H1 (cell line): ENCODE results near the gene SLC39A8. TPM values are rescaled to one million over a fixed set of nuclear protein-coding genes. Genes with fewer than 3 reads are reported as not detected.

Experiments used
- CTCF ChIA-PET: fragments of 300-600 bp; sonication (Branson Sonifier 250); formaldehyde crosslinking; loops from one replicate; lab custom pipeline; 2021; ENCODE audit not compliant: partially characterized antibody; lab: Charles Lee
- POLR2A ChIA-PET: fragments of 300-600 bp; sonication (Branson Sonifier 250); formaldehyde crosslinking; loops from one replicate; lab custom pipeline; 2021; ENCODE audit warnings: inconsistent platforms; ENCODE audit not compliant: partially characterized antibody; lab: Charles Lee
- DNase-seq, 2 experiments: peaks; one replicate each; pipeline versions ENCODE4 v3.0.0 to v3.0.0-alpha.2; 2010 to 2022; ENCODE audit warnings: low spot score in 2 of 2, low read depth in 1 of 2, mixed read lengths in 1 of 2
- FAIRE-seq: peaks from 2 replicates; lab custom pipeline; 2011; peaks lifted over from hg19 to GRCh38; lab: Jason Lieb, UNC
- H2AFZ ChIP-seq: 2 replicates; pipeline ENCODE4 v1.8.1; 2012; ENCODE audit warnings: low read length, inconsistent platforms
- H2AK5ac ChIP-seq: 2 replicates; pipeline ENCODE4 v1.6.1; 2013; ENCODE audit warnings: low read depth, low read length
- H2BK120ac ChIP-seq: replicated peaks from 2 replicates; pipeline ENCODE3; 2013; ENCODE audit warnings: low read depth, low read length, inconsistent platforms
- H2BK12ac ChIP-seq: 2 replicates; pipeline ENCODE4 v1.6.1; 2013; ENCODE audit warnings: low read depth, low read length
- H2BK15ac ChIP-seq: 2 replicates; pipeline ENCODE4 v1.6.1; 2013; ENCODE audit warnings: low read length
- H2BK20ac ChIP-seq: 2 replicates; pipeline ENCODE4 v1.6.1; 2013; ENCODE audit warnings: low read length
- H2BK5ac ChIP-seq: 2 replicates; pipeline ENCODE4 v1.6.1; 2013; ENCODE audit warnings: low read depth, low read length
- H3K14ac ChIP-seq: 2 replicates; pipeline ENCODE4 v1.6.1; 2013; ENCODE audit warnings: inconsistent platforms; ENCODE audit not compliant: insufficient read length
- H3K18ac ChIP-seq: 2 replicates; pipeline ENCODE4 v1.6.1; 2013; ENCODE audit warnings: low read length; ENCODE audit errors: extremely low read depth
- H3K23ac ChIP-seq: 2 replicates; pipeline ENCODE4 v1.6.1; 2013; ENCODE audit warnings: inconsistent platforms; ENCODE audit not compliant: insufficient read length
- H3K23me2 ChIP-seq: 2 replicates; pipeline ENCODE4 v1.6.1; 2013; ENCODE audit warnings: low read depth, low read length
- H3K27ac ChIP-seq: 2 replicates; pipeline ENCODE4 v1.6.1; 2011; ENCODE audit warnings: low read depth, low read length, inconsistent platforms
- H3K27me3 ChIP-seq, 4 experiments: replicated peaks in 1 of 4; 1 replicate in 1 of 4; 2 replicates in 3 of 4; pipeline versions ENCODE4 v1.6.1 to v1.8.1; 2011 to 2013; ENCODE audit warnings: low read length in 3 of 4, mild to moderate bottlenecking in 3 of 4, inconsistent platforms in 2 of 4, mixed read lengths in 2 of 4, moderate library complexity in 1 of 4; ENCODE audit not compliant: control insufficient read depth in 3 of 4, insufficient read depth in 3 of 4; ENCODE audit errors: extremely low read depth in 1 of 4
- H3K36me3 ChIP-seq, 4 experiments: 2 replicates each; pipeline versions ENCODE4 v1.6.1 to v1.8.1; 2011 to 2013; ENCODE audit warnings: mild to moderate bottlenecking in 4 of 4, low read length in 3 of 4, moderate library complexity in 2 of 4, control low read depth in 1 of 4, inconsistent platforms in 1 of 4; ENCODE audit not compliant: insufficient read depth in 4 of 4, control insufficient read depth in 2 of 4
- H3K4ac ChIP-seq: replicated peaks from 2 replicates; pipeline ENCODE3; 2013; ENCODE audit warnings: low read length, low read depth, mixed read lengths, inconsistent platforms; ENCODE audit not compliant: insufficient read length
- H3K4me1 ChIP-seq, 4 experiments: replicated peaks in 1 of 4; 1 replicate in 1 of 4; 2 replicates in 3 of 4; pipeline versions ENCODE4 v1.6.1 to v1.8.1; 2011 to 2013; ENCODE audit warnings: low read length in 3 of 4, inconsistent platforms in 2 of 4, mixed read lengths in 1 of 4; ENCODE audit not compliant: insufficient read depth in 4 of 4, control insufficient read depth in 3 of 4
- H3K4me2 ChIP-seq, 2 experiments: 2 replicates each; pipeline versions ENCODE4 v1.6.1 to v1.8.1; 2011 to 2013; ENCODE audit warnings: low read depth in 2 of 2, low read length in 2 of 2, control low read depth in 1 of 2, inconsistent platforms in 1 of 2, mild to moderate bottlenecking in 1 of 2; ENCODE audit not compliant: insufficient read depth in 1 of 2
- H3K4me3 ChIP-seq, 4 experiments: fragments of 200-600, 300-600 bp in 1 of 4; sonication (generic), shearing (Covaris generic), sonication (Bioruptor Twin) in 1 of 4; 2 replicates each; pipeline versions ENCODE4 v1.5.1 to v1.8.1; 2011 to 2016; ENCODE audit warnings: low read length in 4 of 4, low read depth in 3 of 4, control low read depth in 2 of 4, inconsistent platforms in 2 of 4, mild to moderate bottlenecking in 2 of 4, mixed read lengths in 1 of 4, moderate library complexity in 1 of 4; ENCODE audit not compliant: insufficient read depth in 2 of 4; ENCODE audit errors: extremely low read depth in 1 of 4
- H3K56ac ChIP-seq: replicated peaks from 2 replicates; pipeline ENCODE3; 2013; ENCODE audit warnings: low read depth, mild to moderate bottlenecking, mixed read lengths, low read length, inconsistent platforms; ENCODE audit not compliant: insufficient read length
- H3K79me1 ChIP-seq: 2 replicates; pipeline ENCODE4 v1.6.1; 2013; ENCODE audit warnings: low read depth, low read length, control low read depth
- H3K79me2 ChIP-seq, 2 experiments: 2 replicates each; pipeline versions ENCODE4 v1.6.1 to v1.8.1; 2012 to 2013; ENCODE audit warnings: low read length in 2 of 2, mild to moderate bottlenecking in 2 of 2, inconsistent platforms in 1 of 2; ENCODE audit not compliant: insufficient read depth in 2 of 2, control insufficient read depth in 1 of 2
- H3K9ac ChIP-seq, 4 experiments: replicated peaks in 1 of 4; 1 replicate in 1 of 4; 2 replicates in 3 of 4; pipeline versions ENCODE4 v1.6.1 to v1.8.1; 2011 to 2013; ENCODE audit warnings: low read depth in 3 of 4, low read length in 3 of 4, control low read depth in 2 of 4, mild to moderate bottlenecking in 2 of 4, moderate library complexity in 2 of 4, inconsistent platforms in 1 of 4; ENCODE audit errors: extremely low read depth in 1 of 4
- H3K9me3 ChIP-seq, 2 experiments: 2 replicates each; pipeline versions ENCODE4 v1.6.1 to v1.8.1; 2012 to 2013; ENCODE audit warnings: mild to moderate bottlenecking in 2 of 2, moderate library complexity in 2 of 2, control low read depth in 1 of 2, inconsistent platforms in 1 of 2, low read depth in 1 of 2, low read length in 1 of 2, mixed read lengths in 1 of 2; ENCODE audit not compliant: insufficient read depth in 2 of 2
- H4K20me1 ChIP-seq, 2 experiments: replicated peaks in 1 of 2; 2 replicates each; pipeline versions ENCODE3 to v1.8.1; 2011 to 2013; ENCODE audit warnings: inconsistent platforms in 2 of 2, low read length in 2 of 2, mild to moderate bottlenecking in 1 of 2; ENCODE audit not compliant: insufficient read depth in 2 of 2, control insufficient read depth in 1 of 2
- H4K5ac ChIP-seq: 2 replicates; pipeline ENCODE4 v1.6.1; 2013; ENCODE audit warnings: low read length, low read depth, mixed read lengths, inconsistent platforms; ENCODE audit not compliant: insufficient read length
- H4K8ac ChIP-seq: 2 replicates; pipeline ENCODE4 v1.8.0; 2013; ENCODE audit warnings: mild to moderate bottlenecking, moderate library complexity, low read length, inconsistent platforms; ENCODE audit not compliant: insufficient read depth; ENCODE audit errors: extremely low read depth
- H4K91ac ChIP-seq: replicated peaks from 2 replicates; pipeline ENCODE3; 2013; ENCODE audit warnings: low read length, mixed read lengths, inconsistent platforms; ENCODE audit not compliant: insufficient read length
- BACH1 ChIP-seq: IDR thresholded peaks from 2 replicates; pipeline ENCODE4 v1.6.1; 2012; ENCODE audit warnings: low read length, improper control_type of control experiment
- CHD1 ChIP-seq: IDR thresholded peaks from 2 replicates; pipeline ENCODE4 v1.6.1; 2012; ENCODE audit warnings: low read depth, low read length, improper control_type of control experiment
- CTBP2 ChIP-seq: IDR thresholded peaks from 2 replicates; pipeline ENCODE4 v1.7.0; 2011; ENCODE audit warnings: borderline replicate concordance, mild to moderate bottlenecking, moderate library complexity, mixed read lengths, low read length; ENCODE audit not compliant: insufficient read depth, insufficient read length
- EGR1 ChIP-seq: IDR thresholded peaks from 2 replicates; pipeline ENCODE4 v1.6.1; 2011; ENCODE audit warnings: low read depth, low read length, borderline replicate concordance
- EP300 ChIP-seq, 2 experiments: IDR thresholded peaks; 1 replicate in 1 of 2; 2 replicates in 1 of 2; pipeline ENCODE4 v1.6.1; 2011 to 2012; ENCODE audit warnings: low read depth in 2 of 2, low read length in 2 of 2, mild to moderate bottlenecking in 2 of 2, borderline replicate concordance in 1 of 2, inconsistent platforms in 1 of 2, moderate library complexity in 1 of 2
- EZH2 ChIP-seq: fragments of 200-600 bp; sonication (generic); IDR thresholded peaks from 2 replicates; pipeline ENCODE4 v1.7.1; 2012; ENCODE audit warnings: low read depth, mild to moderate bottlenecking, moderate library complexity, low read length, inconsistent platforms; ENCODE audit not compliant: severe bottlenecking
- HDAC6 ChIP-seq: IDR thresholded peaks from one replicate; pipeline ENCODE4 v1.7.1; 2012; ENCODE audit warnings: low read depth, mild to moderate bottlenecking, inconsistent platforms, low read length, moderate library complexity
- JUND ChIP-seq: IDR thresholded peaks from 2 replicates; pipeline ENCODE4 v1.6.1; 2011; ENCODE audit warnings: mild to moderate bottlenecking, improper control_type of control experiment, low read length
- MAFK ChIP-seq: IDR thresholded peaks from 2 replicates; pipeline ENCODE4 v1.6.1; 2012; ENCODE audit warnings: low read depth, mild to moderate bottlenecking, improper control_type of control experiment, low read length
- NRF1 ChIP-seq: IDR thresholded peaks from 2 replicates; pipeline ENCODE4 v1.6.1; 2011; ENCODE audit warnings: mild to moderate bottlenecking, low read depth, low read length, improper control_type of control experiment
- SIRT6 ChIP-seq: IDR thresholded peaks from one replicate; pipeline ENCODE4 v1.7.1; 2012; ENCODE audit warnings: low read length, inconsistent platforms
- SP4 ChIP-seq: IDR thresholded peaks from 2 replicates; pipeline ENCODE4 v1.6.1; 2012; ENCODE audit warnings: low read length, inconsistent platforms
- TCF12 ChIP-seq: IDR thresholded peaks from 2 replicates; pipeline ENCODE4 v1.6.1; 2011; ENCODE audit warnings: low read depth, mild to moderate bottlenecking, low read length
- YY1 ChIP-seq: IDR thresholded peaks from 2 replicates; pipeline ENCODE4 v1.6.1; 2011; ENCODE audit warnings: low read depth, mild to moderate bottlenecking, low read length
- ZNF274 ChIP-seq: IDR thresholded peaks from 2 replicates; pipeline ENCODE4 v1.7.0; 2012; ENCODE audit warnings: low read length, borderline replicate concordance; ENCODE audit errors: extremely low read depth
- WGBS, 2 experiments: shearing (Covaris generic) in 1 of 2; methylation state at CpG; one replicate each; pipeline versions ENCODE4 v1.1.6 to v1.1.7; 2013 to 2015; ENCODE audit warnings: low lambda C conversion rate in 2 of 2, mixed read lengths in 2 of 2, inconsistent platforms in 1 of 2, low coverage in 1 of 2, missing lambda C conversion rate in 1 of 2; ENCODE audit not compliant: insufficient replicate concordance in 2 of 2, insufficient coverage in 1 of 2, insufficient read length in 1 of 2; ENCODE audit errors: extremely low coverage in 1 of 2, missing lambda C conversion rate in 1 of 2; 5-methylcytosine and 5-hydroxymethylcytosine counted together
- polyA plus RNA-seq, 7 experiments: library from polyadenylated mRNA; depleted of rRNA in 3 of 7; stranded (reverse) in 5 of 7; unstranded in 2 of 7; fragments of >200 nt in 5 of 7; fragments of 200-250 nt in 2 of 7; gene quantifications; 1 replicate in 5 of 7; 2 replicates in 1 of 7; 4 replicates in 1 of 7; pipeline versions ENCODE4 v1.2.1 to v1.2.3, GENCODE V29; 2011 to 2013; ENCODE audit warnings: missing spikeins in 2 of 7, mixed read lengths in 2 of 7
- total RNA-seq: library from RNA; stranded (reverse); fragmentation: NEBNext Ultra II Directional; extraction: Animal tissue kit (Norgen Biotek cat#: 25700); gene quantifications from 2 replicates; pipeline ENCODE4 v1.2.1, GENCODE V29; 2021
- TF ChIP-seq, protein P1 (sequence below): IDR thresholded peaks from 2 replicates; pipeline ENCODE4 v1.6.1; 2012; ENCODE audit warnings: inconsistent platforms

Gene SLC39A8
- total and polyA plus RNA-seq, 2 of the 8 experiments (the other 6 are each of a cell fraction or from before 2014, with no cell fraction given): 6.4 to 38.7 TPM

DNA sequence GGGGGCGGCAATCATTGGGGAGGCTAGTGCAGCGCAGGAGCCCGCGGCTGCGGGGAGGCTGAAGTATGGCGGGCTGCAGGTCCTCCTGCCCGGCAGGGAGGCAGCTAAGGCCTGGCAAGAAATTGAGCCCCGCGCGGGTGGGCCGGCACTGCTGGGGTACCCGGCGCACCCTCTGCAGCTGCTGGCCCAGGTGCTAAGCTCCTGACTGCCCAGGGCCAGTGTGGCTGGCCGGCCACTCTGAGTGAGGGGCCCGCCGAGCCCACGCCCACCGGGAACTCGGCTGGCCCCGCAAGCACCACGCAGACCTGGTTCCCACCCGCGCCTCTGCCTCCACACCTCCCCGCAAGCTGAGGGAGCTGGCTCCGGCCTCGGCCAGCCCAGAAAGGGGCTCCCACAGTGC is 94.9 kb downstream of the SLC39A8 start:
- H2BK20ac ChIP-seq: no peak overlapping the region
- no peaks in the 10 kb centered on the region for H3K27me3 ChIP-seq
- H3K4me1 ChIP-seq: no peaks in the 10 kb centered on the region
- WGBS, 2 experiments: 75% methylated on average over 19 of the region's 26 CpGs; no CpG with 5 or more reads in 1 of the 2 experiments
- H3K4ac ChIP-seq: no peak overlapping the region
- H2BK15ac ChIP-seq: no peak overlapping the region
- no peak overlapping the region for H4K8ac ChIP-seq
- H3K79me2 ChIP-seq: no peaks in the 10 kb centered on the region
- H2BK5ac ChIP-seq: no peak overlapping the region
- H3K23ac ChIP-seq: no peak overlapping the region
- H2BK120ac ChIP-seq: no peak overlapping the region
- H3K18ac ChIP-seq: no peak overlapping the region
- H2AFZ ChIP-seq: no peak overlapping the region
- POLR2A ChIA-PET: no interaction called here
- TF ChIP-seq HDAC6 (no peak), MAFK (no peak), EZH2 (no peak), CHD1 (no peak), SP4 (no peak), CTBP2 (no peak), SIRT6 (no peak), EP300 (IDR thresholded peaks at IDR 0.05; ENCODE audit: borderline replicate concordance in 1 of 2, low read depth in 2 of 2, low read length in 2 of 2) (no peak), JUND (no peak), EGR1 (no peak), YY1 (no peak), BACH1 (no peak), TCF12 (no peak), ZNF274 (no peak), NRF1 (no peak)
- TF ChIP-seq, protein P1, sequence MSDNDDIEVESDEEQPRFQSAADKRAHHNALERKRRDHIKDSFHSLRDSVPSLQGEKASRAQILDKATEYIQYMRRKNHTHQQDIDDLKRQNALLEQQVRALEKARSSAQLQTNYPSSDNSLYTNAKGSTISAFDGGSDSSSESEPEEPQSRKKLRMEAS: no peak
- TF ChIP-seq, all 59 proteins: peak for 0
- Histone ChIP-seq H4K91ac (no peak overlapping the region), H3K27ac (no peak overlapping the region), H3K23me2 (no peaks in the 10 kb centered on the region), H3K4me2 (no peak overlapping the region), H3K36me3 (no peaks in the 10 kb centered on the region), H2AK5ac (no peak overlapping the region), H3K9me3 (peaks cover 0 to 8% of the 10 kb centered on the region in 2 experiments; a peak in 2 of 4 replicates), H3K79me1 (no peaks in the 10 kb centered on the region), H3K4me3 (no peak overlapping the region), H3K9ac (no peak overlapping the region), H2BK12ac (no peak overlapping the region), H4K5ac (no peak overlapping the region), H3K56ac (no peak overlapping the region), H3K14ac (no peak overlapping the region), H4K20me1 (no peaks in the 10 kb centered on the region)
- CTCF ChIA-PET: interaction anchor here (0.8 to 1.5 kb wide), 3 partner anchors 16 to 178 kb away, joined by 3 to 5 read pairs (median 3); no protein-coding TSS in a partner anchor
- DNase-seq: no peak
- FAIRE-seq: no peak
